K562 (cell line): ENCODE measurements around the gene IGF2BP1. TPM values are rescaled to one million over a fixed set of nuclear protein-coding genes. Genes with fewer than 3 reads are reported as not detected.

Experiments
- CBFB ChIP-seq: sonication (generic); formaldehyde crosslinking; IDR thresholded peaks from 2 replicates; pipeline ENCODE4 v1.4.0; 2020; ENCODE audit warnings: mild to moderate bottlenecking, missing genetic modification reagents
- JUND ChIP-seq, 2 experiments: IDR thresholded peaks; 2 replicates in 1 of 2; 3 replicates in 1 of 2; pipeline ENCODE4 v1.6.1; 2011; ENCODE audit warnings: borderline replicate concordance in 2 of 2, low read depth in 2 of 2, low read length in 2 of 2, improper control_type of control experiment in 1 of 2, missing biosample characterization in 1 of 2, missing genetic modification characterization in 1 of 2, missing genetic modification reagents in 1 of 2
- KDM4B ChIP-seq, 2 experiments: fragments of 450-650 bp in 1 of 2; sonication (generic) in 1 of 2; IDR thresholded peaks; 2 replicates each; pipeline ENCODE4 v1.6.1; 2016 to 2017; ENCODE audit warnings: borderline replicate concordance in 2 of 2, antibody characterized with exemption in 1 of 2, low read depth in 1 of 2, mild to moderate bottlenecking in 1 of 2
- KHSRP ChIP-seq: fragments of 450-650 bp; IDR thresholded peaks from 2 replicates; pipeline ENCODE4 v1.6.1; 2017
- KLF13 ChIP-seq: fragments of 450-650 bp; IDR thresholded peaks from 2 replicates; pipeline ENCODE4 v1.6.1; 2016; ENCODE audit warnings: missing genetic modification characterization, low read depth, mild to moderate bottlenecking, missing compliant biosample characterization, moderate library complexity, borderline replicate concordance
- KLF16 ChIP-seq: IDR thresholded peaks from 2 replicates; pipeline ENCODE4 v1.6.1; 2016; ENCODE audit warnings: antibody characterized with exemption
- MYNN ChIP-seq, 2 experiments: sonication (generic); formaldehyde crosslinking in 1 of 2; IDR thresholded peaks; 2 replicates each; pipeline versions ENCODE4 v1.5.0 to v1.6.1; 2016 to 2020; ENCODE audit warnings: antibody characterized with exemption in 1 of 2, missing genetic modification reagents in 1 of 2
- NFIC ChIP-seq: fragments of 450-650 bp; IDR thresholded peaks from 2 replicates; pipeline ENCODE4 v1.6.1; 2017; ENCODE audit warnings: mild to moderate bottlenecking, inconsistent platforms
- POLR2A ChIP-seq: fragments of 450-650 bp; conservative IDR thresholded peaks from 2 replicates; pipeline ENCODE4 v1.6.1; 2016
- RCOR1 ChIP-seq, 2 experiments: IDR thresholded peaks; 2 replicates each; pipeline ENCODE4 v1.6.1; 2012; ENCODE audit warnings: low read depth in 2 of 2, low read length in 2 of 2, borderline replicate concordance in 1 of 2, improper control_type of control experiment in 1 of 2
- SNRNP70 ChIP-seq: fragments of 200-400 bp; formaldehyde crosslinking; optimal IDR thresholded peaks from 2 replicates; pipeline ENCODE3; 2017; ENCODE audit warnings: low read depth, low read length
- TCFL5 ChIP-seq: fragments of 250-450 bp; sonication (Bioruptor Pico); conservative IDR thresholded peaks from 2 replicates; pipeline ENCODE4 v1.6.1; 2021; ENCODE audit warnings: mild to moderate bottlenecking, moderate library complexity, matching md5 sums
- U2AF1 ChIP-seq: fragments of 200-400 bp; formaldehyde crosslinking; optimal IDR thresholded peaks from 2 replicates; pipeline ENCODE3; 2017; ENCODE audit warnings: mild to moderate bottlenecking, low read depth, low read length, moderate library complexity
- ZC3H8 ChIP-seq: fragments of 450-650 bp; IDR thresholded peaks from 2 replicates; pipeline ENCODE4 v1.6.1; 2017
- ZNF12 ChIP-seq: sonication (generic); formaldehyde crosslinking; IDR thresholded peaks from 2 replicates; pipeline ENCODE4 v1.4.0; 2020; ENCODE audit warnings: mild to moderate bottlenecking, missing genetic modification reagents
- ZNF175 ChIP-seq: fragments of 200-800 bp; sonication (Bioruptor generic); IDR thresholded peaks from 2 replicates; pipeline ENCODE4 v1.6.1; 2016; ENCODE audit warnings: low read depth, mild to moderate bottlenecking, missing genetic modification characterization, missing compliant biosample characterization
- ZNF23 ChIP-seq: fragments of 250-450 bp; sonication (Bioruptor Pico); IDR thresholded peaks from 2 replicates; pipeline ENCODE4 v1.4.0; 2020; ENCODE audit warnings: mild to moderate bottlenecking
- ZNF282 ChIP-seq: sonication (generic); formaldehyde crosslinking; IDR thresholded peaks from 2 replicates; pipeline ENCODE4 v1.8.1; 2023; ENCODE audit warnings: missing genetic modification reagents
- ZNF408 ChIP-seq: fragments of 250-450 bp; sonication (Bioruptor Pico); IDR thresholded peaks from 2 replicates; pipeline ENCODE4 v1.4.0; 2020; ENCODE audit warnings: low read depth, mild to moderate bottlenecking, moderate library complexity
- polyA plus RNA-seq, 8 experiments: library from polyadenylated mRNA; depleted of rRNA in 4 of 8; stranded (reverse) in 5 of 8; unstranded in 3 of 8; fragments of >200 nt; fragmentation: Nextera tagmentation in 2 of 8; fragmentation: Illumina TruSeq in 1 of 8; extraction: Ambion mirVana in 2 of 8; extraction: Trizol in 1 of 8; gene quantifications; 2 replicates each; pipeline versions ENCODE4 v1.2.1 to v1.2.3, GENCODE V29; 2011 to 2014; ENCODE audit warnings: inconsistent platforms in 1 of 8, missing spikeins in 1 of 8
- total RNA-seq, 7 experiments: library from RNA; depleted of rRNA in 6 of 7; stranded (reverse); fragments of >200 nt in 6 of 7; fragmentation: Illumina TruSeq in 2 of 7; extraction: Trizol in 2 of 7; gene quantifications; 2 replicates each; pipeline versions ENCODE4 v1.2.1 to v1.2.3, GENCODE V29; 2011 to 2021; ENCODE audit warnings: low replicate concordance in 1 of 7
- TF ChIP-seq, protein P1 (sequence below), 2 experiments: fragments of 450-650 bp in 1 of 2; IDR thresholded peaks; 2 replicates each; pipeline ENCODE4 v1.6.1; 2011 to 2017; ENCODE audit warnings: low read depth in 2 of 2, antibody characterized with exemption in 1 of 2, borderline replicate concordance in 1 of 2, low read length in 1 of 2, mild to moderate bottlenecking in 1 of 2, mixed read lengths in 1 of 2; ENCODE audit not compliant: control insufficient read depth in 1 of 2
- TF ChIP-seq, protein P2 (sequence below), 3 experiments: IDR thresholded peaks in 2 of 3; conservative IDR thresholded peaks in 1 of 3; 2 replicates each; pipeline ENCODE4 v1.5.1; 2011 to 2012; ENCODE audit warnings: low read length in 3 of 3, mild to moderate bottlenecking in 3 of 3, control low read depth in 2 of 3, improper control_type of control experiment in 1 of 3, inconsistent platforms in 1 of 3, low read depth in 1 of 3, mixed read lengths in 1 of 3, moderate library complexity in 1 of 3; ENCODE audit not compliant: insufficient read depth in 2 of 3
- TF ChIP-seq, protein P3 (sequence below): sonication (generic); formaldehyde crosslinking; IDR thresholded peaks from 2 replicates; pipeline ENCODE4 v1.8.1; 2022; ENCODE audit warnings: missing genetic modification reagents

IGF2BP1 gene
- total and polyA plus RNA-seq, 9 of the 15 experiments (the other 6 are each of a cell fraction or from before 2014, with no cell fraction given) = 13.0 to 318 (median 53.6) TPM

DNA sequence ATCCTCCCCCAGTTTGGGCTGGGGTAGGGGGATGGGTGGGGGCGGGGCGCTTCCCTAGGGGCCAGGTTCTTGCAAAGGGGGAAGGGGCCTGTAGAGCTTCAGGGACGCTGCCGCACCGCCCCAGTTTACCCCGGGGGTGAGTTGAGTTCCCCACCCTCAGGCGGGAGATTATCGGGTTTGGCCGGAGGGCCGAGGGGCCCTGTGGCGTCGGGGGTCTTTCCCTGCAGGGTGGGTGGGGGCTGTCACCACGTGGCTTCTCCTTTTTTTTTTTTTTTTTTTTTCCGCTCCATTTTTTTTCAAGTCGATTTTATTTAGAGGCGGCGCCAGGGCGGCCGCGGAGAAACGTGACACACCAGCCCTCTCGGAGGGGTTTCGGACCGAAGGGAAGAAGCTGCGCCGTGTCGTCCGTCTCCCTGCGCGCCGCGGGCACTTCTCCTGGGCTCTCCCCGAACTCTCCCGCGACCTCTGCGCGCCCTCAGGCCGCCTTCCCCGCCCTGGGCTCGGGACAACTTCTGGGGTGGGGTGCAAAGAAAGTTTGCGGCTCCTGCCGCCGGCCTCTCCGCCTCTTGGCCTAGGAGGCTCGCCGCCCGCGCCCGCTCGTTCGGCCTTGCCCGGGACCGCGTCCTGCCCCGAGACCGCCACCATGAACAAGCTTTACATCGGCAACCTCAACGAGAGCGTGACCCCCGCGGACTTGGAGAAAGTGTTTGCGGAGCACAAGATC lies at the start of gene IGF2BP1 (continued):
- no peak for TF ChIP-seq ZNF282 (CRISPR knock-in tag)
- TF ChIP-seq, protein P1, sequence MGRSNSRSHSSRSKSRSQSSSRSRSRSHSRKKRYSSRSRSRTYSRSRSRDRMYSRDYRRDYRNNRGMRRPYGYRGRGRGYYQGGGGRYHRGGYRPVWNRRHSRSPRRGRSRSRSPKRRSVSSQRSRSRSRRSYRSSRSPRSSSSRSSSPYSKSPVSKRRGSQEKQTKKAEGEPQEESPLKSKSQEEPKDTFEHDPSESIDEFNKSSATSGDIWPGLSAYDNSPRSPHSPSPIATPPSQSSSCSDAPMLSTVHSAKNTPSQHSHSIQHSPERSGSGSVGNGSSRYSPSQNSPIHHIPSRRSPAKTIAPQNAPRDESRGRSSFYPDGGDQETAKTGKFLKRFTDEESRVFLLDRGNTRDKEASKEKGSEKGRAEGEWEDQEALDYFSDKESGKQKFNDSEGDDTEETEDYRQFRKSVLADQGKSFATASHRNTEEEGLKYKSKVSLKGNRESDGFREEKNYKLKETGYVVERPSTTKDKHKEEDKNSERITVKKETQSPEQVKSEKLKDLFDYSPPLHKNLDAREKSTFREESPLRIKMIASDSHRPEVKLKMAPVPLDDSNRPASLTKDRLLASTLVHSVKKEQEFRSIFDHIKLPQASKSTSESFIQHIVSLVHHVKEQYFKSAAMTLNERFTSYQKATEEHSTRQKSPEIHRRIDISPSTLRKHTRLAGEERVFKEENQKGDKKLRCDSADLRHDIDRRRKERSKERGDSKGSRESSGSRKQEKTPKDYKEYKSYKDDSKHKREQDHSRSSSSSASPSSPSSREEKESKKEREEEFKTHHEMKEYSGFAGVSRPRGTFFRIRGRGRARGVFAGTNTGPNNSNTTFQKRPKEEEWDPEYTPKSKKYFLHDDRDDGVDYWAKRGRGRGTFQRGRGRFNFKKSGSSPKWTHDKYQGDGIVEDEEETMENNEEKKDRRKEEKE (IDR thresholded peaks at IDR 0.05; ENCODE audit: borderline replicate concordance in 1 of 2, control insufficient read depth in 1 of 2, low read depth in 2 of 2, low read length in 1 of 2) = no peak
- TF ChIP-seq ZNF23 (CRISPR knock-in tag) = no peak
- TF ChIP-seq TCFL5 (CRISPR knock-in tag) = no peak
- no peak for TF ChIP-seq KLF16
- TF ChIP-seq KLF13 = no peak
- no peak for TF ChIP-seq RCOR1 (IDR thresholded peaks at IDR 0.05; ENCODE audit: borderline replicate concordance in 1 of 2, low read depth in 2 of 2, low read length in 2 of 2)
- TF ChIP-seq POLR2A = peak; percentile 52
- TF ChIP-seq ZNF175 (CRISPR knock-in tag) = 0 out of 2 replicates have a peak, but pooled peaks have one; percentile 18
- 0 out of 2 replicates have a peak, but pooled peaks have one; percentile 36 for TF ChIP-seq ZNF12 (CRISPR knock-in tag)
- no peak for TF ChIP-seq SNRNP70
- no peak for TF ChIP-seq JUND (IDR thresholded peaks at IDR 0.05; ENCODE audit: borderline replicate concordance, low read depth, low read length)
- no peak for TF ChIP-seq JUND (tag; IDR thresholded peaks at IDR 0.05; ENCODE audit: borderline replicate concordance, low read depth, low read length)
- TF ChIP-seq KDM4B (IDR thresholded peaks at IDR 0.05; ENCODE audit: borderline replicate concordance in 2 of 2, low read depth in 1 of 2) = peak in 1 of 2 experiments; percentile 28; a peak in 1 of 4 replicates
- 0 out of 2 replicates have a peak, but pooled peaks have one; percentile 37 for TF ChIP-seq CBFB (CRISPR knock-in tag)
- TF ChIP-seq MYNN (IDR thresholded peaks at IDR 0.05) = no peak
- no peak for TF ChIP-seq MYNN (CRISPR knock-in tag; IDR thresholded peaks at IDR 0.05)
- TF ChIP-seq, protein P2, sequence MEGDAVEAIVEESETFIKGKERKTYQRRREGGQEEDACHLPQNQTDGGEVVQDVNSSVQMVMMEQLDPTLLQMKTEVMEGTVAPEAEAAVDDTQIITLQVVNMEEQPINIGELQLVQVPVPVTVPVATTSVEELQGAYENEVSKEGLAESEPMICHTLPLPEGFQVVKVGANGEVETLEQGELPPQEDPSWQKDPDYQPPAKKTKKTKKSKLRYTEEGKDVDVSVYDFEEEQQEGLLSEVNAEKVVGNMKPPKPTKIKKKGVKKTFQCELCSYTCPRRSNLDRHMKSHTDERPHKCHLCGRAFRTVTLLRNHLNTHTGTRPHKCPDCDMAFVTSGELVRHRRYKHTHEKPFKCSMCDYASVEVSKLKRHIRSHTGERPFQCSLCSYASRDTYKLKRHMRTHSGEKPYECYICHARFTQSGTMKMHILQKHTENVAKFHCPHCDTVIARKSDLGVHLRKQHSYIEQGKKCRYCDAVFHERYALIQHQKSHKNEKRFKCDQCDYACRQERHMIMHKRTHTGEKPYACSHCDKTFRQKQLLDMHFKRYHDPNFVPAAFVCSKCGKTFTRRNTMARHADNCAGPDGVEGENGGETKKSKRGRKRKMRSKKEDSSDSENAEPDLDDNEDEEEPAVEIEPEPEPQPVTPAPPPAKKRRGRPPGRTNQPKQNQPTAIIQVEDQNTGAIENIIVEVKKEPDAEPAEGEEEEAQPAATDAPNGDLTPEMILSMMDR (IDR thresholded peaks at IDR 0.05 in 2 of 3, conservative IDR thresholded peaks at IDR 0.05 in 1 of 3; ENCODE audit: insufficient read depth in 2 of 3, low read depth in 1 of 3, low read length in 3 of 3) = 0 out of 6 replicates have a peak, but pooled peaks of 1 of the 3 experiments have one; percentile 1
- peak; percentile 38 for TF ChIP-seq U2AF1
- TF ChIP-seq ZNF408 (CRISPR knock-in tag) = no peak
- TF ChIP-seq, protein P3, sequence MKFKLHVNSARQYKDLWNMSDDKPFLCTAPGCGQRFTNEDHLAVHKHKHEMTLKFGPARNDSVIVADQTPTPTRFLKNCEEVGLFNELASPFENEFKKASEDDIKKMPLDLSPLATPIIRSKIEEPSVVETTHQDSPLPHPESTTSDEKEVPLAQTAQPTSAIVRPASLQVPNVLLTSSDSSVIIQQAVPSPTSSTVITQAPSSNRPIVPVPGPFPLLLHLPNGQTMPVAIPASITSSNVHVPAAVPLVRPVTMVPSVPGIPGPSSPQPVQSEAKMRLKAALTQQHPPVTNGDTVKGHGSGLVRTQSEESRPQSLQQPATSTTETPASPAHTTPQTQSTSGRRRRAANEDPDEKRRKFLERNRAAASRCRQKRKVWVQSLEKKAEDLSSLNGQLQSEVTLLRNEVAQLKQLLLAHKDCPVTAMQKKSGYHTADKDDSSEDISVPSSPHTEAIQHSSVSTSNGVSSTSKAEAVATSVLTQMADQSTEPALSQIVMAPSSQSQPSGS (CRISPR knock-in tag) = no peak
- no peak for TF ChIP-seq ZC3H8
- TF ChIP-seq KHSRP = no peak
- no peak for TF ChIP-seq NFIC
